MM.1S (cell line): Measurements from ENCODE around the gene SSBP2.

Experiments used
- DNase-seq: peaks from one replicate; pipeline ENCODE4 v3.0.0-alpha.2; 2015
- H2AFZ ChIP-seq: fragments of 300-600 bp; sonication (generic); 2 replicates; pipeline ENCODE4 v1.6.0; 2016; ENCODE audit warnings: antibody characterized with exemption, low read length
- H3F3A ChIP-seq: fragments of 300-600 bp; sonication (generic); 2 replicates; pipeline ENCODE4 v1.6.1; 2016; ENCODE audit warnings: mild to moderate bottlenecking, antibody characterized with exemption, low read length, moderate library complexity, mixed read lengths; ENCODE audit not compliant: insufficient read depth
- H3K27ac ChIP-seq: fragments of 300-600 bp; sonication (generic); 2 replicates; pipeline ENCODE4 v1.5.1; 2016; ENCODE audit warnings: mild to moderate bottlenecking, low read length
- H3K27me3 ChIP-seq: fragments of 300-600 bp; sonication (generic); replicated peaks from 2 replicates; pipeline ENCODE4 v1.6.0; 2016; ENCODE audit warnings: low read length; ENCODE audit not compliant: insufficient read depth
- H3K36me3 ChIP-seq: fragments of 300-600 bp; sonication (generic); replicated peaks from 2 replicates; pipeline ENCODE4 v1.6.1; 2016; ENCODE audit warnings: mild to moderate bottlenecking, low read length, mixed read lengths; ENCODE audit not compliant: insufficient read depth
- H3K4me1 ChIP-seq: fragments of 300-600 bp; sonication (generic); 2 replicates; pipeline ENCODE4 v1.6.1; 2016; ENCODE audit warnings: low read length, mixed read lengths
- H3K4me2 ChIP-seq: fragments of 300-600 bp; sonication (generic); 2 replicates; pipeline ENCODE4 v1.6.0; 2016; ENCODE audit warnings: low read depth, low read length
- H3K4me3 ChIP-seq: fragments of 300-600 bp; sonication (generic); 2 replicates; pipeline ENCODE4 v1.5.1; 2016; ENCODE audit warnings: low read length, mixed read lengths
- H3K79me2 ChIP-seq: fragments of 300-600 bp; sonication (generic); 2 replicates; pipeline ENCODE4 v1.6.1; 2016; ENCODE audit warnings: mixed run types, low read length, mixed read lengths
- H3K9ac ChIP-seq: fragments of 300-600 bp; sonication (generic); 2 replicates; pipeline ENCODE4 v1.6.1; 2016; ENCODE audit warnings: low read length, mixed read lengths
- H3K9me2 ChIP-seq: fragments of 300-600 bp; sonication (generic); replicated peaks from 2 replicates; pipeline ENCODE4 v1.6.1; 2016; ENCODE audit warnings: mild to moderate bottlenecking, low read length, mixed read lengths; ENCODE audit not compliant: insufficient read depth
- H3K9me3 ChIP-seq: fragments of 300-600 bp; sonication (generic); replicated peaks from 2 replicates; pipeline ENCODE4 v1.6.1; 2016; ENCODE audit warnings: mild to moderate bottlenecking, low read length, mixed read lengths; ENCODE audit not compliant: insufficient read depth
- H4K20me1 ChIP-seq: fragments of 300-600 bp; sonication (generic); 2 replicates; pipeline ENCODE4 v1.6.1; 2016; ENCODE audit warnings: mild to moderate bottlenecking, low read length, moderate library complexity, mixed read lengths; ENCODE audit not compliant: insufficient read depth
- EZH2 ChIP-seq: fragments of 300-600 bp; sonication (generic); optimal IDR thresholded peaks from 2 replicates; pipeline ENCODE3; 2017; ENCODE audit warnings: low read depth, mild to moderate bottlenecking, antibody characterized with exemption, low read length, mixed read lengths
- EZH2phosphoT487 ChIP-seq: fragments of 300-600 bp; sonication (generic); IDR thresholded peaks from 2 replicates; pipeline ENCODE4 v1.6.1; 2018; ENCODE audit warnings: antibody characterized with exemption, low read length
- TF ChIP-seq, protein P1 (sequence below): fragments of 300-600 bp; sonication (generic); IDR thresholded peaks from 2 replicates; pipeline ENCODE4 v1.5.1; 2016; ENCODE audit warnings: antibody characterized with exemption, low read length, mixed read lengths

SSBP2 gene

DNA sequence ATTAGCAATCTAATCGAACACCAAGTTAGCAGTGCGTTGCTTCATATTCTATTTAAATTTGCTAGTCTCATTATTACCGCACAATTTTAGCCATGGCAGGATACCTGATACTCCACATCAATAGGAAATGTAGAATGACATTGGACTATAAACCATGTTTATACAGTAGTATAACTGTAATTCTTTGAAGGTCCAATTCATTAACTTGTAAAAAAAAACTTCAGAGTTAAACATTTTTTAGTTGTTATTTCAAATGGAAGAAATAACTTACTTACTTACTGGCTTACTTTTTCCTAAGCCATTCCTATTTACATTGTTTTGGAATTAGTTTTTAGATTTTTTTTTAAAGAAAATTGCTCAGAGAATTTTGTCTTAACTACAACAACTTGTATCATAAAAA, 321.5 kb downstream of the SSBP2 start:
- Histone ChIP-seq H3K9me3 (no peaks in the 10 kb centered on the region), H3K27me3 (no peaks in the 10 kb centered on the region), H3K79me2 (no peaks in the 10 kb centered on the region), H3K9ac (no peak overlapping the region), H3K9me2 (no peaks in the 10 kb centered on the region), H3K4me1 (no peaks in the 10 kb centered on the region), H3K27ac (no peak overlapping the region), H2AFZ (no peak overlapping the region), H3K36me3 (no peaks in the 10 kb centered on the region), H3F3A (0 out of 2 replicates have a peak, but pooled peaks cover 9% of the 10 kb centered on the region), H3K4me2 (no peak overlapping the region), H3K4me3 (no peak overlapping the region), H4K20me1 (no peaks in the 10 kb centered on the region)
- no peak for DNase-seq
- TF ChIP-seq, protein P1, sequence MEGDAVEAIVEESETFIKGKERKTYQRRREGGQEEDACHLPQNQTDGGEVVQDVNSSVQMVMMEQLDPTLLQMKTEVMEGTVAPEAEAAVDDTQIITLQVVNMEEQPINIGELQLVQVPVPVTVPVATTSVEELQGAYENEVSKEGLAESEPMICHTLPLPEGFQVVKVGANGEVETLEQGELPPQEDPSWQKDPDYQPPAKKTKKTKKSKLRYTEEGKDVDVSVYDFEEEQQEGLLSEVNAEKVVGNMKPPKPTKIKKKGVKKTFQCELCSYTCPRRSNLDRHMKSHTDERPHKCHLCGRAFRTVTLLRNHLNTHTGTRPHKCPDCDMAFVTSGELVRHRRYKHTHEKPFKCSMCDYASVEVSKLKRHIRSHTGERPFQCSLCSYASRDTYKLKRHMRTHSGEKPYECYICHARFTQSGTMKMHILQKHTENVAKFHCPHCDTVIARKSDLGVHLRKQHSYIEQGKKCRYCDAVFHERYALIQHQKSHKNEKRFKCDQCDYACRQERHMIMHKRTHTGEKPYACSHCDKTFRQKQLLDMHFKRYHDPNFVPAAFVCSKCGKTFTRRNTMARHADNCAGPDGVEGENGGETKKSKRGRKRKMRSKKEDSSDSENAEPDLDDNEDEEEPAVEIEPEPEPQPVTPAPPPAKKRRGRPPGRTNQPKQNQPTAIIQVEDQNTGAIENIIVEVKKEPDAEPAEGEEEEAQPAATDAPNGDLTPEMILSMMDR: no peak

DNA sequence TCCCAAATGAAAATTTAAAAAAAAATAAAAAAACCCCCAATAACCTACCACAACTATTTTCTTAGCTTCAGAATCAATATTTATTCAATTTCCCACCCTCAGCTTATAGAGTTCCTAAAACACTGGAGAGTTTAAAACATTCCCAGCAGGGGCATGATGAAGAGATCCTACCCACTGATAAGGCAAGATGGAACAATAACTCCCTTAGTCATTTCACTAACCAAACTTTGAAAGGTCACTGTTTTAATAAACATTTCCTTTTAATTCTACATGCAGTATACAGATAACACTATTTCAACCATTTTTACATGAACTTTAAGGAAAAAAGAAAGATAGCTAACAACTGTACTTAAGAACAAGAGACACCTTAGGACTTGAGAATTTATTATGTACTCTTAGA, 322.0 kb downstream of the SSBP2 start:
- DNase-seq: no peak
- Histone ChIP-seq H2AFZ (no peak overlapping the region), H3F3A (0 out of 2 replicates have a peak, but pooled peaks cover 9% of the 10 kb centered on the region), H3K4me2 (no peak overlapping the region), H3K9me3 (no peaks in the 10 kb centered on the region), H3K9ac (no peak overlapping the region), H3K36me3 (no peaks in the 10 kb centered on the region), H3K4me1 (no peaks in the 10 kb centered on the region), H3K79me2 (no peaks in the 10 kb centered on the region), H3K4me3 (no peak overlapping the region), H4K20me1 (no peaks in the 10 kb centered on the region), H3K27me3 (no peaks in the 10 kb centered on the region), H3K9me2 (no peaks in the 10 kb centered on the region), H3K27ac (no peak overlapping the region)
- TF ChIP-seq EZH2phosphoT487: no peak
- TF ChIP-seq, protein P1: no peak
- TF ChIP-seq EZH2: no peak

DNA sequence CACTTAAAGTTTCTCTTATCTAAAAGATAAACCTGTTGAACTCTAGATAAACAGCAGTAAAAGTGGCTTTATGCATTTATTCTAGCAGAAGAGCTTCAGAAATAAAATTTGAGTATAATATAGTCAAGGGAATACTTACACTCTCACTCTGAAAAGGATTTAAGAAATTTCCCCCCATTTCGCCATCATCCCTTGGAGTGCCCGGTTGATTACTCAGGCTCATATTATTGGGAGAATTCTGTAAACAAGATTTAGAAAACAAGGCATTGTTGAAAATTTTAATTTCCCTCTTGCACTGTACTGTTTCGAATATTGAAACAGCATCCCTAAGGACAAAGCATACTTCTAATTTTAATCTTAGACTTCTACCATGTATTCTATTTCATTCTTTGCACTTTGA, 322.5 kb downstream of the SSBP2 start:
- DNase-seq: no peak
- no peak overlapping the region for H3K27ac ChIP-seq
- no peak overlapping the region for H3K9ac ChIP-seq
- no peak overlapping the region for H3K4me2 ChIP-seq
- no peaks in the 10 kb centered on the region for H3K79me2 ChIP-seq
- no peaks in the 10 kb centered on the region for H4K20me1 ChIP-seq
- no peak for TF ChIP-seq EZH2
- TF ChIP-seq, protein P1: no peak
- TF ChIP-seq EZH2phosphoT487: no peak
- no peaks in the 10 kb centered on the region for H3K27me3 ChIP-seq
- H3K4me1 ChIP-seq: no peaks in the 10 kb centered on the region
- no peaks in the 10 kb centered on the region for H3K9me3 ChIP-seq
- no peaks in the 10 kb centered on the region for H3K36me3 ChIP-seq
- H3K9me2 ChIP-seq: no peaks in the 10 kb centered on the region
- no peak overlapping the region for H3K4me3 ChIP-seq
- no peak overlapping the region for H2AFZ ChIP-seq
- H3F3A ChIP-seq: 0 out of 2 replicates have a peak, but pooled peaks cover 9% of the 10 kb centered on the region
